Trophoblast cell (in vitro differentiated cells and primary cell): Measurements from ENCODE around the gene OGDHL. TPM values are rescaled to one million over a fixed set of nuclear protein-coding genes. Genes with fewer than 3 reads are reported as not detected.
A peak's percentile ranks its signal among the peaks of the same experiment; 100 is the strongest.

Experiments used
- DNase-seq, 2 donors: peaks; one replicate each; pipeline ENCODE4 v3.0.0-alpha.2; 2016
- H2AFZ ChIP-seq: 2 replicates; pipeline ENCODE4 v1.6.1; 2013; ENCODE audit warnings: low read length, moderate library complexity, mild to moderate bottlenecking; ENCODE audit not compliant: insufficient read depth, poor library complexity
- H2AK5ac ChIP-seq: 2 replicates; pipeline ENCODE4 v1.6.1; 2013; ENCODE audit warnings: mild to moderate bottlenecking, low read length
- H2BK120ac ChIP-seq: 2 replicates; pipeline ENCODE4 v1.6.1; 2013; ENCODE audit warnings: low read length, mild to moderate bottlenecking, moderate library complexity; ENCODE audit not compliant: insufficient read depth, poor library complexity
- H2BK12ac ChIP-seq: 2 replicates; pipeline ENCODE4 v1.6.1; 2013; ENCODE audit warnings: mild to moderate bottlenecking, low read length, moderate library complexity
- H2BK5ac ChIP-seq: 2 replicates; pipeline ENCODE4 v1.6.1; 2013; ENCODE audit warnings: low read length, low read depth, moderate library complexity, mild to moderate bottlenecking; ENCODE audit not compliant: poor library complexity
- H3K14ac ChIP-seq: 2 replicates; pipeline ENCODE4 v1.6.1; 2013; ENCODE audit warnings: mild to moderate bottlenecking, low read length
- H3K18ac ChIP-seq: 2 replicates; pipeline ENCODE4 v1.6.1; 2013; ENCODE audit warnings: mild to moderate bottlenecking, low read length
- H3K23ac ChIP-seq: 2 replicates; pipeline ENCODE4 v1.6.1; 2013; ENCODE audit warnings: low read length
- H3K27ac ChIP-seq: 2 replicates; pipeline ENCODE4 v1.5.1; 2013; ENCODE audit warnings: low read depth, mild to moderate bottlenecking, inconsistent platforms, low read length, moderate library complexity
- H3K27me3 ChIP-seq: 2 replicates; pipeline ENCODE4 v1.6.1; 2013; ENCODE audit warnings: inconsistent platforms, mild to moderate bottlenecking, low read length, moderate library complexity; ENCODE audit not compliant: insufficient read depth
- H3K36me3 ChIP-seq, 2 experiments: 1 replicate in 1 of 2; 2 replicates in 1 of 2; pipeline ENCODE4 v1.6.1; 2013; ENCODE audit warnings: low read length in 2 of 2, mild to moderate bottlenecking in 2 of 2, moderate library complexity in 1 of 2; ENCODE audit not compliant: insufficient read depth in 2 of 2, control insufficient read depth in 1 of 2
- H3K4ac ChIP-seq: 2 replicates; pipeline ENCODE4 v1.6.1; 2013; ENCODE audit warnings: low read depth, mild to moderate bottlenecking, low read length, moderate library complexity
- H3K4me1 ChIP-seq, 2 experiments: 1 replicate in 1 of 2; 2 replicates in 1 of 2; pipeline ENCODE4 v1.6.1; 2013; ENCODE audit warnings: low read length in 2 of 2, mild to moderate bottlenecking in 2 of 2, moderate library complexity in 1 of 2; ENCODE audit not compliant: insufficient read depth in 2 of 2, control insufficient read depth in 1 of 2
- H3K4me2 ChIP-seq: 2 replicates; pipeline ENCODE4 v1.6.1; 2013; ENCODE audit warnings: inconsistent platforms, mild to moderate bottlenecking, low read length, moderate library complexity
- H3K4me3 ChIP-seq: 2 replicates; pipeline ENCODE4 v1.5.1; 2013; ENCODE audit warnings: mild to moderate bottlenecking, low read depth, low read length, inconsistent platforms
- H3K79me1 ChIP-seq: one replicate; pipeline ENCODE4 v1.6.1; 2013; ENCODE audit warnings: low read length
- H3K79me2 ChIP-seq: 2 replicates; pipeline ENCODE4 v1.6.1; 2013; ENCODE audit warnings: low read length, mild to moderate bottlenecking; ENCODE audit not compliant: control insufficient read depth, insufficient read depth, poor library complexity
- H3K9ac ChIP-seq: 2 replicates; pipeline ENCODE4 v1.6.1; 2013; ENCODE audit warnings: mild to moderate bottlenecking, low read length
- H3K9me3 ChIP-seq: 2 replicates; pipeline ENCODE4 v1.6.1; 2013; ENCODE audit warnings: low read depth, mild to moderate bottlenecking, control low read depth, inconsistent platforms, low read length; ENCODE audit not compliant: insufficient read depth
- H4K12ac ChIP-seq: 2 replicates; pipeline ENCODE4 v1.6.1; 2013; ENCODE audit warnings: low read depth, mild to moderate bottlenecking, low read length, moderate library complexity
- H4K8ac ChIP-seq: 2 replicates; pipeline ENCODE4 v1.6.1; 2013; ENCODE audit warnings: low read depth, mild to moderate bottlenecking, low read length, moderate library complexity
- H4K91ac ChIP-seq: one replicate; pipeline ENCODE4 v1.6.1; 2013; ENCODE audit warnings: low read depth, mild to moderate bottlenecking, low read length, moderate library complexity
- WGBS: extraction: QIAGEN DNeasy Blood & Tissue Kit; methylation state at CpG from one replicate; pipeline ENCODE4 v1.1.7; 2013; ENCODE audit warnings: missing lambda C conversion rate; ENCODE audit not compliant: insufficient read length, insufficient coverage; ENCODE audit errors: extremely low coverage; 5-methylcytosine and 5-hydroxymethylcytosine counted together
- polyA plus RNA-seq: library from polyadenylated mRNA; stranded (reverse); fragments of 200-250 nt; gene quantifications from 2 replicates; pipeline ENCODE4 v1.2.3, GENCODE V29; 2013

Gene OGDHL
- 6.8 and 6.9 TPM in 2 replicates for polyA plus RNA-seq

GRCh38 chr10:49761789-49762565 is at the start of gene OGDHL:
OGDHL (minus strand) TSS chr10:49762323; CDS start chr10:49758592, 3,731 bp downstream.
- Histone ChIP-seq H4K91ac (peak within 1 kb of the TSS; percentile 76), H2AFZ (peak within 1 kb of the TSS; percentile 90), H3K4me2 (peak within 1 kb of the TSS; percentile 88), H4K12ac (peak within 1 kb of the TSS; percentile 73), H3K4me3 (peak within 1 kb of the TSS; percentile 87), H2BK120ac (peak within 1 kb of the TSS; percentile 93), H2BK12ac (no peak within 1 kb of the TSS), H3K9ac (peak within 1 kb of the TSS; percentile 18), H3K14ac (peak within 1 kb of the TSS; percentile 94), H2AK5ac (peak within 1 kb of the TSS; percentile 25), H3K9me3 (no peaks in the 10 kb centered on the region), H3K4ac (peak within 1 kb of the TSS; percentile 42), H3K27ac (peak within 1 kb of the TSS; percentile 14), H2BK5ac (peak within 1 kb of the TSS; percentile 39), H3K23ac (no peak within 1 kb of the TSS), H3K18ac (peak within 1 kb of the TSS; percentile 97), H3K27me3 (no peaks in the 10 kb centered on the region), H3K36me3 (peaks cover 0 to 2% of the 10 kb centered on the region in 2 experiments), H3K4me1 (peaks cover 5 to 7% of the 10 kb centered on the region in 2 experiments), H3K79me1 (peaks cover 7% of the 10 kb centered on the region), H4K8ac (peak within 1 kb of the TSS; percentile 89), H3K79me2 (peaks cover 3% of the 10 kb centered on the region)
- peak in 1 of 2 donors; percentile 50 for DNase-seq
- no CpG with 5 or more reads among the region's 81 CpGs for WGBS

- WGBS: no CpG with 5 or more reads among the region's 2 CpGs
- H2BK5ac ChIP-seq: no peak overlapping the region
- no peak overlapping the region for H2BK12ac ChIP-seq
- H3K27ac ChIP-seq: no peak overlapping the region
- H3K9me3 ChIP-seq: no peaks in the 10 kb centered on the region
- no peak overlapping the region for H4K91ac ChIP-seq
- no peak overlapping the region for H3K14ac ChIP-seq
- no peaks in the 10 kb centered on the region for H3K27me3 ChIP-seq
- no peak overlapping the region for H3K4ac ChIP-seq
- no peak overlapping the region for H3K9ac ChIP-seq
- H3K23ac ChIP-seq: no peak overlapping the region
- H3K79me2 ChIP-seq: no peaks in the 10 kb centered on the region
- DNase-seq: peak in 1 of 2 donors; percentile 17
- H3K4me3 ChIP-seq: no peak overlapping the region
- H4K8ac ChIP-seq: no peak overlapping the region
- peaks cover 1% of the 10 kb centered on the region for H3K79me1 ChIP-seq
- H3K4me2 ChIP-seq: no peak overlapping the region
- no peak overlapping the region for H3K18ac ChIP-seq
- H2AK5ac ChIP-seq: no peak overlapping the region
- H3K4me1 ChIP-seq: no peaks in the 10 kb centered on the region
- H2AFZ ChIP-seq: no peak overlapping the region
- H2BK120ac ChIP-seq: no peak overlapping the region
- no peak overlapping the region for H4K12ac ChIP-seq
- H3K36me3 ChIP-seq: no peaks in the 10 kb centered on the region
Observed at GRCh38 chr10:49803988-49804387, 41.9 kb upstream of the OGDHL start.

- Histone ChIP-seq H3K4me2 (no peak overlapping the region), H3K23ac (no peak overlapping the region), H3K27ac (no peak overlapping the region), H3K4ac (no peak overlapping the region), H3K79me2 (no peaks in the 10 kb centered on the region), H3K79me1 (no peaks in the 10 kb centered on the region), H3K4me1 (no peaks in the 10 kb centered on the region), H3K4me3 (no peak overlapping the region), H3K18ac (no peak overlapping the region), H3K9ac (no peak overlapping the region), H3K27me3 (no peaks in the 10 kb centered on the region), H3K36me3 (no peaks in the 10 kb centered on the region), H4K12ac (no peak overlapping the region), H3K9me3 (no peaks in the 10 kb centered on the region), H4K91ac (no peak overlapping the region), H2AK5ac (no peak overlapping the region), H2BK12ac (no peak overlapping the region), H2AFZ (no peak overlapping the region), H3K14ac (no peak overlapping the region), H2BK120ac (no peak overlapping the region), H2BK5ac (no peak overlapping the region), H4K8ac (no peak overlapping the region)
- no peak for DNase-seq
- WGBS: no CpG with 5 or more reads among the region's 4 CpGs
Observed at GRCh38 chr10:49798275-49798674, 36.2 kb upstream of the OGDHL start.

- Histone ChIP-seq H3K9ac (no peak overlapping the region), H2BK12ac (no peak overlapping the region), H3K4me3 (no peak overlapping the region), H2AK5ac (no peak overlapping the region), H2BK5ac (no peak overlapping the region), H3K4me2 (no peak overlapping the region), H3K23ac (no peak overlapping the region), H3K9me3 (no peaks in the 10 kb centered on the region), H4K12ac (no peak overlapping the region), H3K79me2 (no peaks in the 10 kb centered on the region), H4K8ac (no peak overlapping the region), H3K27me3 (no peaks in the 10 kb centered on the region), H3K27ac (no peak overlapping the region), H3K4ac (no peak overlapping the region), H3K18ac (no peak overlapping the region), H4K91ac (no peak overlapping the region), H3K36me3 (no peaks in the 10 kb centered on the region), H2BK120ac (no peak overlapping the region), H3K4me1 (no peaks in the 10 kb centered on the region), H3K79me1 (no peaks in the 10 kb centered on the region), H3K14ac (no peak overlapping the region), H2AFZ (no peak overlapping the region)
- no CpG with 5 or more reads among the region's 5 CpGs for WGBS
- no peak for DNase-seq
Observed at GRCh38 chr10:49791100-49791499, 29.0 kb upstream of the OGDHL start.
